Mammary epithelial cell (primary cell): ENCODE data around the gene DTL.

Experiments used
- CTCF ChIP-seq, 2 donors: IDR thresholded peaks in 1 of 2; conservative IDR thresholded peaks in 1 of 2; 2 replicates each; pipeline ENCODE4 v1.5.1; 2011 to 2012; ENCODE audit warnings: inconsistent platforms in 2 of 2, low read length in 2 of 2, mild to moderate bottlenecking in 2 of 2, control low read depth in 1 of 2, low read depth in 1 of 2; ENCODE audit not compliant: insufficient read depth in 1 of 2; ENCODE audit errors: extremely low read depth in 1 of 2
- EZH2 ChIP-seq: IDR thresholded peaks from 2 replicates; pipeline ENCODE4 v1.6.1; 2012; ENCODE audit warnings: low read length, inconsistent platforms, borderline replicate concordance

- TF ChIP-seq CTCF (conservative IDR thresholded peaks at IDR 0.05 in 1 of 2, IDR thresholded peaks at IDR 0.05 in 1 of 2; ENCODE audit: extremely low read depth in 1 of 2, insufficient read depth in 1 of 2, low read depth in 1 of 2, low read length in 2 of 2) (no peak), EZH2 (no peak)
These were observed 28.4 kb upstream of the DTL start for GRCh38 chr1:212007178-212007577.
